Keratinocyte (primary cell): Measurements from ENCODE around the gene AAGAB. TPM values are rescaled to one million over a fixed set of nuclear protein-coding genes. Genes with fewer than 3 reads are reported as not detected.

ENCODE experiments used
- polyA plus RNA-seq, 5 experiments: library from polyadenylated mRNA; depleted of rRNA in 3 of 5; stranded (reverse) in 3 of 5; stranded (forward) in 1 of 5; unstranded in 1 of 5; fragments of >200 nt; gene quantifications; 1 replicate in 1 of 5; 2 replicates in 3 of 5; 3 replicates in 1 of 5; pipeline versions ENCODE4 v1.2.1 to v1.2.3, GENCODE V29; 2011 to 2012; ENCODE audit warnings: missing spikeins in 2 of 5, low read depth in 1 of 5, low replicate concordance in 1 of 5

The AAGAB gene
- polyA plus RNA-seq, 1 donor (not counting 4 experiments of a cell fraction or from before 2014, with no cell fraction given), result 82.7 TPM

Other genes starting within 250 kb of the AAGAB start
- 30.6 to 52.9 TPM (median 33.7 TPM) in 3 replicates for gene SMAD3, start 189.1 kb downstream of the AAGAB start, polyA plus RNA-seq
- 2.2 to 3.0 TPM (median 2.6 TPM) in 3 replicates for gene IQCH, start 125 bp upstream of the AAGAB start, polyA plus RNA-seq